Measurements from ENCODE around the gene CLIC1.

Gene CLIC1

GRCh38 chr6:31765910-31766794, 29.8 kb upstream of the CLIC1 start:
- no peak overlapping the region for H3K4me3 ChIP-seq (ENCODE audit: low read depth, low read length)
- ChIA-PET POLR2A (interaction anchor here (0.5 to 1.2 kb wide), 7 partner anchors 11 to 122 kb away, joined by 3 to 5 read pairs (median 3); partner anchors contain the start of genes HSPA1A, HSPA1B, HSPA1L and VWA7), CTCF (interaction anchor here (0.6 to 1.9 kb wide), 4 partner anchors 13 to 1824 kb away, joined by 3 to 6 read pairs (median 3); partner anchors contain the start of genes LY6G5C and VARS1)
- H3K4me1 ChIP-seq (ENCODE audit: control insufficient read depth, insufficient read depth, low read length), result no peaks in the 10 kb centered on the region
- H3K27ac ChIP-seq (ENCODE audit: extremely low read depth, low read depth, low read length), result no peak overlapping the region; the same call in 1 of the 2 replicates
- peaks cover 4 to 38% of the 10 kb centered on the region in 2 experiments; a peak in 1 of 3 replicates for H3K36me3 ChIP-seq (ENCODE audit: control insufficient read depth in 2 of 2, insufficient read depth in 1 of 2, low read length in 2 of 2)
- H3K9me3 ChIP-seq (ENCODE audit: control insufficient read depth, insufficient read depth, low read depth, low read length), result no peaks in the 10 kb centered on the region
- no peak for TF ChIP-seq ZXDB (tag by site-specific recombination; IDR thresholded peaks at IDR 0.05)
- no peak for TF ChIP-seq ZSCAN16 (tag by site-specific recombination; IDR thresholded peaks at IDR 0.05)
- TF ChIP-seq ZNF777 (tag by site-specific recombination; IDR thresholded peaks at IDR 0.05; ENCODE audit: borderline replicate concordance), result no peak
- TF ChIP-seq ZNF335 (tag by site-specific recombination; conservative IDR thresholded peaks at IDR 0.05), result no peak
- no peak for TF ChIP-seq ZNF626 (tag by site-specific recombination; IDR thresholded peaks at IDR 0.05)
- no peak for TF ChIP-seq ZNF112 (tag by site-specific recombination; IDR thresholded peaks at IDR 0.05)
- no peak for TF ChIP-seq ZNF501 (tag by site-specific recombination; IDR thresholded peaks at IDR 0.05)
- TF ChIP-seq ZNF366 (tag by site-specific recombination; conservative IDR thresholded peaks at IDR 0.05), result no peak
- no peak for TF ChIP-seq ZNF610 (tag by site-specific recombination; IDR thresholded peaks at IDR 0.05; ENCODE audit: borderline replicate concordance)
- no peak for TF ChIP-seq ZNF518A (tag by site-specific recombination; conservative IDR thresholded peaks at IDR 0.05; ENCODE audit: low read depth)
- TF ChIP-seq ZNF138 (tag by site-specific recombination; IDR thresholded peaks at IDR 0.05; ENCODE audit: borderline replicate concordance), result no peak
- no peak for TF ChIP-seq ZNF544 (tag by site-specific recombination; IDR thresholded peaks at IDR 0.05)
- TF ChIP-seq ZNF658 (tag by site-specific recombination; IDR thresholded peaks at IDR 0.05), result no peak

- peaks cover 4 to 44% of the 10 kb centered on the region in 2 experiments; a peak in 1 of 3 replicates for H3K36me3 ChIP-seq (ENCODE audit: control insufficient read depth in 2 of 2, insufficient read depth in 1 of 2, low read length in 2 of 2)
- no peak overlapping the region; the same call in 1 of the 2 replicates for H3K27ac ChIP-seq (ENCODE audit: extremely low read depth, low read depth, low read length)
- CTCF ChIA-PET, result interaction anchor here (0.6 to 1.9 kb wide), 2 partner anchors 12 to 30 kb away, joined by 3 to 6 read pairs; partner anchors contain the start of gene VARS1
- POLR2A ChIA-PET, result interaction anchor here (0.8 kb wide), 2 partner anchors 13 to 50 kb away, joined by 3 read pairs; partner anchors contain the start of genes HSPA1A and HSPA1L
- H3K4me1 ChIP-seq (ENCODE audit: control insufficient read depth, insufficient read depth, low read length), result no peaks in the 10 kb centered on the region
- no peak overlapping the region for H3K4me3 ChIP-seq (ENCODE audit: low read depth, low read length)
- no peaks in the 10 kb centered on the region for H3K9me3 ChIP-seq (ENCODE audit: control insufficient read depth, insufficient read depth, low read depth, low read length)
- TF ChIP-seq ZNF626 (tag by site-specific recombination; IDR thresholded peaks at IDR 0.05) (no peak), MEIS1 (CRISPR knock-in tag; IDR thresholded peaks at IDR 0.05; ENCODE audit: borderline replicate concordance) (no peak), PRDM2 (tag by site-specific recombination; IDR thresholded peaks at IDR 0.05; ENCODE audit: borderline replicate concordance) (no peak), MZF1 (tag by site-specific recombination; IDR thresholded peaks at IDR 0.05; ENCODE audit: borderline replicate concordance) (no peak), ZFP37 (tag by site-specific recombination; IDR thresholded peaks at IDR 0.05) (no peak), ZNF488 (tag by site-specific recombination; IDR thresholded peaks at IDR 0.05) (no peak), ZNF548 (tag by site-specific recombination; IDR thresholded peaks at IDR 0.05) (no peak)
Observed at GRCh38 chr6:31765559-31765909, 29.2 kb upstream of the CLIC1 start.

Measured in HEK293 (cell line).